Right lobe of liver (tissue), 4 donors: ENCODE data around the gene FAM89B.

Experiments
- POLR2A ChIP-seq: fragments of 450-650 bp; IDR thresholded peaks from one replicate; pipeline ENCODE4 v1.6.1; 2017; ENCODE audit warnings: antibody characterized with exemption, mild to moderate bottlenecking
- TF ChIP-seq, protein P1 (sequence below), 4 donors: fragments of 200-600 bp in 3 of 4; fragments of 450-650 bp in 1 of 4; IDR thresholded peaks; one replicate each; pipeline versions ENCODE4 v1.5.1 to v1.8.0; 2016 to 2022; ENCODE audit warnings: antibody characterized with exemption in 4 of 4, mild to moderate bottlenecking in 2 of 4
- donor health status: DM: no; HTN: no; CAD: no.
- donor health status: DM: no; HTN: no; CAD: no.
- donor health status: DM: no; HTN: yes; CAD: no.

DNA sequence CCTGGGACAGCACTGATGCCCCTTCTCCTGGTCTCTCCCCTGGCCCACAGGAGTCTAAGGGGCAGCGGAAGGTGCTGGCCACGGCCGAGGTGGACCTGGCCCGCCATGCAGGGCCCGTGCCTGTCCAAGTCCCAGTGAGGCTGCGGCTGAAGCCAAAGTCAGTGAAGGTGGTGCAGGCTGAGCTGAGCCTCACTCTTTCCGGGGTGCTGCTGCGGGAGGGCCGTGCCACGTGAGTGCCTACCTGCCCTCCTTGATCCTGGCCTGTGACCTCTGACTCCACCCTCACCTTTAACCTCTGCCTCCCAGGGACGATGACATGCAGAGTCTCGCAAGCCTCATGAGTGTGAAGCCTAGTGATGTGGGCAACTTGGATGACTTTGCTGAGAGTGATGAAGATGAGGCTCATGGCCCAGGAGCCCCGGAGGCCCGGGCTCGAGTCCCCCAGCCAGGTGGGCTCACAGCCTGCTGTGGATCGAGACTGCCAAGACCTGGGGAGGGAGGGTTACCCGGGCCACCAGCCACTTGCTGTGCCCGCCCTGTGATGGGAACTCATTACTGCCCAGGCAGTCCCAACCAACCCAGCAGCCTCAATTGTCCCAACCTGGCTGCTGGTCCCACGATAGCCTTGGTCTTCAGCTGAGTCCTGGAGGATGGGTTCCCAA is 7.8 kb downstream of the FAM89B start:
- no peak for TF ChIP-seq POLR2A
- TF ChIP-seq, protein P1, sequence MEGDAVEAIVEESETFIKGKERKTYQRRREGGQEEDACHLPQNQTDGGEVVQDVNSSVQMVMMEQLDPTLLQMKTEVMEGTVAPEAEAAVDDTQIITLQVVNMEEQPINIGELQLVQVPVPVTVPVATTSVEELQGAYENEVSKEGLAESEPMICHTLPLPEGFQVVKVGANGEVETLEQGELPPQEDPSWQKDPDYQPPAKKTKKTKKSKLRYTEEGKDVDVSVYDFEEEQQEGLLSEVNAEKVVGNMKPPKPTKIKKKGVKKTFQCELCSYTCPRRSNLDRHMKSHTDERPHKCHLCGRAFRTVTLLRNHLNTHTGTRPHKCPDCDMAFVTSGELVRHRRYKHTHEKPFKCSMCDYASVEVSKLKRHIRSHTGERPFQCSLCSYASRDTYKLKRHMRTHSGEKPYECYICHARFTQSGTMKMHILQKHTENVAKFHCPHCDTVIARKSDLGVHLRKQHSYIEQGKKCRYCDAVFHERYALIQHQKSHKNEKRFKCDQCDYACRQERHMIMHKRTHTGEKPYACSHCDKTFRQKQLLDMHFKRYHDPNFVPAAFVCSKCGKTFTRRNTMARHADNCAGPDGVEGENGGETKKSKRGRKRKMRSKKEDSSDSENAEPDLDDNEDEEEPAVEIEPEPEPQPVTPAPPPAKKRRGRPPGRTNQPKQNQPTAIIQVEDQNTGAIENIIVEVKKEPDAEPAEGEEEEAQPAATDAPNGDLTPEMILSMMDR (IDR thresholded peaks at IDR 0.05), result no peak
